Activated naive CD4-positive, alpha-beta T cell treated with anti-CD3 and anti-CD28 coated beads, Interleukin-2, amount 10 ng/mL, durations not matched to agents 7 days and 5 days (primary cell): ENCODE measurements around the gene C12orf56.
A peak's percentile ranks its signal among the peaks of the same experiment; 100 is the strongest.
"Not testable (repeated sequence)": the region's sequence is repeated elsewhere in the genome, so short reads cannot be mapped to it uniquely, and the experiment has no call there.

Experiments used
- CTCF ChIA-PET: fragments of 350-600 bp; sonication (Branson Sonifier 250); formaldehyde crosslinking; loops from one replicate; lab custom pipeline; 2021; ENCODE audit warnings: antibody characterized with exemption; lab: Charles Lee
- DNase-seq: peaks from one replicate; pipeline ENCODE4 v3.0.0-alpha.2; 2020
- H3K27ac Mint-ChIP-seq: one replicate; pipeline ENCODE4 v1.8.0; 2021; ENCODE audit warnings: mild to moderate bottlenecking, moderate library complexity, mixed read lengths
- H3K27me3 Mint-ChIP-seq: one replicate; pipeline ENCODE4 v1.8.0; 2021; ENCODE audit warnings: mild to moderate bottlenecking, mixed read lengths
- H3K36me3 Mint-ChIP-seq: one replicate; pipeline ENCODE4 v1.8.0; 2021; ENCODE audit warnings: mixed read lengths
- H3K4me1 Mint-ChIP-seq: one replicate; pipeline ENCODE4 v1.8.0; 2021; ENCODE audit warnings: mixed read lengths
- H3K4me3 Mint-ChIP-seq: one replicate; pipeline ENCODE4 v1.8.0; 2021; ENCODE audit warnings: mild to moderate bottlenecking, moderate library complexity, mixed read lengths
- H3K9me3 Mint-ChIP-seq: one replicate; pipeline ENCODE4 v1.8.0; 2021; ENCODE audit warnings: mixed read lengths

Gene C12orf56

GRCh38 chr12:64319540-64320225 lies 70.9 kb downstream of the C12orf56 start:
- H3K36me3 Mint-ChIP-seq, H3K4me1 Mint-ChIP-seq, H3K9me3 Mint-ChIP-seq, CTCF ChIA-PET, DNase-seq, H3K27ac Mint-ChIP-seq, H3K27me3 Mint-ChIP-seq, H3K4me3 Mint-ChIP-seq: not testable (repeated sequence)

GRCh38 chr12:64318605-64319004 lies 72.0 kb downstream of the C12orf56 start:
- Mint-ChIP-seq H3K9me3 (no peaks in the 10 kb centered on the region), H3K27ac (no peak overlapping the region), H3K4me3 (no peak overlapping the region), H3K27me3 (peaks cover 5% of the 10 kb centered on the region), H3K36me3 (no peaks in the 10 kb centered on the region), H3K4me1 (no peaks in the 10 kb centered on the region)
- CTCF ChIA-PET: no interaction called here
- no peak for DNase-seq

- DNase-seq: no peak
- CTCF ChIA-PET: no interaction called here
Measured at GRCh38 chr12:64311877-64312276, 78.7 kb downstream of the C12orf56 start.

GRCh38 chr12:64304571-64304970 lies 86.0 kb downstream of the C12orf56 start:
- H3K27ac Mint-ChIP-seq: no peak overlapping the region
- no peaks in the 10 kb centered on the region for H3K36me3 Mint-ChIP-seq
- no peak for DNase-seq
- peaks cover 4% of the 10 kb centered on the region for H3K27me3 Mint-ChIP-seq
- H3K4me1 Mint-ChIP-seq: no peaks in the 10 kb centered on the region
- H3K9me3 Mint-ChIP-seq: no peaks in the 10 kb centered on the region
- no peak overlapping the region for H3K4me3 Mint-ChIP-seq
- CTCF ChIA-PET: interaction anchor here (0.6 kb wide), 1 partner anchor 81 kb away, joined by 3 read pairs; no protein-coding TSS in a partner anchor

More at GRCh38 chr12:64311877-64312276, 78.7 kb downstream of the C12orf56 start:
- H3K4me1 Mint-ChIP-seq: no peaks in the 10 kb centered on the region
- H3K27ac Mint-ChIP-seq: no peak overlapping the region
- H3K36me3 Mint-ChIP-seq: no peaks in the 10 kb centered on the region
- no peaks in the 10 kb centered on the region for H3K9me3 Mint-ChIP-seq
- H3K27me3 Mint-ChIP-seq: peaks cover 4% of the 10 kb centered on the region
- no peak overlapping the region for H3K4me3 Mint-ChIP-seq

GRCh38 chr12:64299628-64300027 lies 90.9 kb downstream of the C12orf56 start:
- DNase-seq: no peak
- H3K36me3 Mint-ChIP-seq: no peaks in the 10 kb centered on the region
- CTCF ChIA-PET: no interaction called here
- H3K4me3 Mint-ChIP-seq: no peak overlapping the region
- H3K27me3 Mint-ChIP-seq: peaks cover 7% of the 10 kb centered on the region
- peaks cover under 1% of the 10 kb centered on the region for H3K4me1 Mint-ChIP-seq
- no peak overlapping the region for H3K27ac Mint-ChIP-seq
- no peaks in the 10 kb centered on the region for H3K9me3 Mint-ChIP-seq

GRCh38 chr12:64296301-64296700 lies 94.3 kb downstream of the C12orf56 start:
- no peaks in the 10 kb centered on the region for H3K36me3 Mint-ChIP-seq
- no peak for DNase-seq
- CTCF ChIA-PET: no interaction called here
- H3K9me3 Mint-ChIP-seq: no peaks in the 10 kb centered on the region
- no peak overlapping the region for H3K4me3 Mint-ChIP-seq
- peaks cover 3% of the 10 kb centered on the region for H3K4me1 Mint-ChIP-seq
- no peak overlapping the region for H3K27ac Mint-ChIP-seq
- peaks cover 7% of the 10 kb centered on the region for H3K27me3 Mint-ChIP-seq

- H3K4me1 Mint-ChIP-seq: peaks cover 3% of the 10 kb centered on the region
- CTCF ChIA-PET: no interaction called here
- H3K27me3 Mint-ChIP-seq: peaks cover 7% of the 10 kb centered on the region
- H3K9me3 Mint-ChIP-seq: no peaks in the 10 kb centered on the region
- no peak for DNase-seq
- no peak overlapping the region for H3K27ac Mint-ChIP-seq
- no peak overlapping the region for H3K4me3 Mint-ChIP-seq
- no peaks in the 10 kb centered on the region for H3K36me3 Mint-ChIP-seq
Measured at GRCh38 chr12:64293654-64294364, 96.7 kb downstream of the C12orf56 start.

- CTCF ChIA-PET, H3K27me3 Mint-ChIP-seq, H3K27ac Mint-ChIP-seq, H3K4me1 Mint-ChIP-seq, H3K4me3 Mint-ChIP-seq, DNase-seq, H3K36me3 Mint-ChIP-seq, H3K9me3 Mint-ChIP-seq: not testable (repeated sequence)
Measured at GRCh38 chr12:64293174-64293573, 97.4 kb downstream of the C12orf56 start.

- H3K4me1 Mint-ChIP-seq: no peaks in the 10 kb centered on the region
- no peak overlapping the region for H3K4me3 Mint-ChIP-seq
- peaks cover 4% of the 10 kb centered on the region for H3K27me3 Mint-ChIP-seq
- no peaks in the 10 kb centered on the region for H3K36me3 Mint-ChIP-seq
- H3K9me3 Mint-ChIP-seq: no peaks in the 10 kb centered on the region
- DNase-seq: no peak
- no peak overlapping the region for H3K27ac Mint-ChIP-seq
- CTCF ChIA-PET: no interaction called here
Measured at GRCh38 chr12:64286521-64286920, 104.0 kb downstream of the C12orf56 start.

GRCh38 chr12:64284256-64284655 lies 106.3 kb downstream of the C12orf56 start:
- H3K4me3 Mint-ChIP-seq: no peak overlapping the region
- no peaks in the 10 kb centered on the region for H3K4me1 Mint-ChIP-seq
- CTCF ChIA-PET: no interaction called here
- no peak overlapping the region for H3K27ac Mint-ChIP-seq
- DNase-seq: no peak
- H3K36me3 Mint-ChIP-seq: no peaks in the 10 kb centered on the region
- H3K27me3 Mint-ChIP-seq: peaks cover 4% of the 10 kb centered on the region
- no peaks in the 10 kb centered on the region for H3K9me3 Mint-ChIP-seq

GRCh38 chr12:64278421-64278820 lies 112.1 kb downstream of the C12orf56 start:
- CTCF ChIA-PET: no interaction called here
- H3K27ac Mint-ChIP-seq: no peak overlapping the region
- H3K4me1 Mint-ChIP-seq: no peaks in the 10 kb centered on the region
- H3K36me3 Mint-ChIP-seq: no peaks in the 10 kb centered on the region
- no peak for DNase-seq
- H3K9me3 Mint-ChIP-seq: no peaks in the 10 kb centered on the region
- no peaks in the 10 kb centered on the region for H3K27me3 Mint-ChIP-seq
- H3K4me3 Mint-ChIP-seq: no peak overlapping the region

GRCh38 chr12:64273527-64274403 lies 116.8 kb downstream of the C12orf56 start:
- H3K4me3 Mint-ChIP-seq: no peak overlapping the region
- H3K4me1 Mint-ChIP-seq: no peaks in the 10 kb centered on the region
- DNase-seq: peak; percentile 46

GRCh38 chr12:64270411-64270810 lies 120.1 kb downstream of the C12orf56 start:
- peaks cover under 1% of the 10 kb centered on the region for H3K27me3 Mint-ChIP-seq
- H3K27ac Mint-ChIP-seq: no peak overlapping the region
- CTCF ChIA-PET: interaction anchor here (0.6 kb wide), 1 partner anchor 400 kb away, joined by 3 read pairs; no protein-coding TSS in a partner anchor
- H3K36me3 Mint-ChIP-seq: no peaks in the 10 kb centered on the region
- H3K4me1 Mint-ChIP-seq: no peaks in the 10 kb centered on the region
- no peaks in the 10 kb centered on the region for H3K9me3 Mint-ChIP-seq
- no peak for DNase-seq
- no peak overlapping the region for H3K4me3 Mint-ChIP-seq

More at GRCh38 chr12:64273527-64274403, 116.8 kb downstream of the C12orf56 start:
- CTCF ChIA-PET: no interaction called here
- H3K36me3 Mint-ChIP-seq: no peaks in the 10 kb centered on the region
- no peak overlapping the region for H3K27ac Mint-ChIP-seq
- H3K9me3 Mint-ChIP-seq: no peaks in the 10 kb centered on the region
- no peaks in the 10 kb centered on the region for H3K27me3 Mint-ChIP-seq

GRCh38 chr12:64269161-64269560 lies 121.4 kb downstream of the C12orf56 start:
- no peak for DNase-seq
- Mint-ChIP-seq H3K9me3 (no peaks in the 10 kb centered on the region), H3K27me3 (peaks cover 6% of the 10 kb centered on the region), H3K36me3 (no peaks in the 10 kb centered on the region), H3K4me1 (no peaks in the 10 kb centered on the region), H3K27ac (no peak overlapping the region), H3K4me3 (no peak overlapping the region)
- CTCF ChIA-PET: no interaction called here
